Progenitor cell of endocrine pancreas (in vitro differentiated cells): ENCODE data around the gene ITPR2. TPM values are rescaled to one million over a fixed set of nuclear protein-coding genes. Genes with fewer than 3 reads are reported as not detected.
"Not testable (repeated sequence)": the region's sequence is repeated elsewhere in the genome, so short reads cannot be mapped to it uniquely, and the experiment has no call there.

Source experiments
- DNase-seq: peaks from one replicate; pipeline ENCODE4 v3.0.0; 2021; ENCODE audit warnings: low spot score; ENCODE audit not compliant: unreplicated experiment
- H3K27ac Mint-ChIP-seq: 2 replicates; pipeline ENCODE4 v1.8.0; 2021; ENCODE audit warnings: mild to moderate bottlenecking, moderate library complexity, mixed read lengths
- H3K27me3 Mint-ChIP-seq: 2 replicates; pipeline ENCODE4 v1.8.0; 2021; ENCODE audit warnings: mixed read lengths
- H3K36me3 Mint-ChIP-seq: 2 replicates; pipeline ENCODE4 v1.8.0; 2022; ENCODE audit warnings: mixed read lengths; ENCODE audit not compliant: insufficient read depth
- H3K4me1 Mint-ChIP-seq: 2 replicates; pipeline ENCODE4 v1.8.0; 2021; ENCODE audit warnings: low read depth, mixed read lengths
- H3K4me3 Mint-ChIP-seq: 2 replicates; pipeline ENCODE4 v1.8.0; 2021; ENCODE audit warnings: low read depth, mild to moderate bottlenecking, moderate library complexity, mixed read lengths
- H3K9me3 Mint-ChIP-seq: 2 replicates; pipeline ENCODE4 v1.8.0; 2021; ENCODE audit warnings: low read depth, mixed read lengths
- CTCF ChIP-seq: fragments of 200-600 bp; sonication (generic); IDR thresholded peaks from one replicate; pipeline ENCODE4 v1.5.0; 2021; ENCODE audit warnings: antibody characterized with exemption, mild to moderate bottlenecking; ENCODE audit not compliant: unreplicated experiment
- total RNA-seq: library from RNA; stranded (reverse); gene quantifications from 2 replicates; pipeline ENCODE4 v1.2.1, GENCODE V29; 2021

ITPR2 gene
- total RNA-seq, 1 donor from 2014 or later = 72.4 TPM

GRCh38 chr12:26761775-26762174, 71.2 kb downstream of the ITPR2 start:
- no peak for TF ChIP-seq CTCF
- H3K4me1 Mint-ChIP-seq = no peaks in the 10 kb centered on the region
- peaks cover 29% of the 10 kb centered on the region for H3K9me3 Mint-ChIP-seq
- no peak for DNase-seq
- H3K27ac Mint-ChIP-seq = no peak overlapping the region
- peaks cover 12% of the 10 kb centered on the region for H3K36me3 Mint-ChIP-seq
- no peaks in the 10 kb centered on the region for H3K27me3 Mint-ChIP-seq
- H3K4me3 Mint-ChIP-seq = no peak overlapping the region

GRCh38 chr12:26760657-26761293, 72.2 kb downstream of the ITPR2 start:
- Mint-ChIP-seq H3K4me1 (no peaks in the 10 kb centered on the region), H3K27ac (no peak overlapping the region), H3K27me3 (no peaks in the 10 kb centered on the region), H3K4me3 (no peak overlapping the region), H3K36me3 (peaks cover 17% of the 10 kb centered on the region), H3K9me3 (peaks cover 36% of the 10 kb centered on the region)
- no peak for TF ChIP-seq CTCF
- no peak for DNase-seq

- not testable (repeated sequence) for DNase-seq, H3K4me3 Mint-ChIP-seq, H3K27ac Mint-ChIP-seq, H3K27me3 Mint-ChIP-seq, H3K4me1 Mint-ChIP-seq
- Mint-ChIP-seq H3K9me3 (peaks cover 39% of the 10 kb centered on the region), H3K36me3 (peaks cover 15% of the 10 kb centered on the region)
Measured at GRCh38 chr12:26755362-26755761, 77.6 kb downstream of the ITPR2 start.

- H3K27ac Mint-ChIP-seq = no peak overlapping the region
- H3K9me3 Mint-ChIP-seq = peaks cover 39% of the 10 kb centered on the region
- no peak overlapping the region for H3K4me3 Mint-ChIP-seq
- no peaks in the 10 kb centered on the region for H3K27me3 Mint-ChIP-seq
- H3K4me1 Mint-ChIP-seq = no peaks in the 10 kb centered on the region
- H3K36me3 Mint-ChIP-seq = peaks cover 15% of the 10 kb centered on the region
- TF ChIP-seq CTCF = no peak
- no peak for DNase-seq
Measured at GRCh38 chr12:26754148-26754547, 78.8 kb downstream of the ITPR2 start.

GRCh38 chr12:26751179-26751578, 81.8 kb downstream of the ITPR2 start:
- H3K4me3 Mint-ChIP-seq = no peak overlapping the region
- no peaks in the 10 kb centered on the region for H3K27me3 Mint-ChIP-seq
- H3K27ac Mint-ChIP-seq = no peak overlapping the region
- H3K4me1 Mint-ChIP-seq = no peaks in the 10 kb centered on the region
- no peak for DNase-seq
- H3K9me3 Mint-ChIP-seq = peaks cover 18% of the 10 kb centered on the region
- TF ChIP-seq CTCF = no peak
- peaks cover 10% of the 10 kb centered on the region for H3K36me3 Mint-ChIP-seq

GRCh38 chr12:26750531-26751175, 82.3 kb downstream of the ITPR2 start:
- Mint-ChIP-seq H3K4me1 (no peaks in the 10 kb centered on the region), H3K27me3 (no peaks in the 10 kb centered on the region), H3K27ac (peak overlapping the region; percentile 1), H3K9me3 (peaks cover 17% of the 10 kb centered on the region), H3K4me3 (no peak overlapping the region), H3K36me3 (peaks cover 10% of the 10 kb centered on the region)
- DNase-seq = no peak
- no peak for TF ChIP-seq CTCF
